Measurements from ENCODE around the gene ZNF765. TPM values are rescaled to one million over a fixed set of nuclear protein-coding genes. Genes with fewer than 3 reads are reported as not detected.

The ZNF765 gene
- 22.3 and 41.4 TPM in 2 replicates for total RNA-seq (2011; cell fraction: chromatin; rRNA removed; ENCODE audit: low replicate concordance)
- 16.3 and 20.1 TPM in 2 replicates for total RNA-seq (2011; cell fraction: nucleolus; rRNA removed)
- 17.6 and 19.8 TPM in 2 replicates for total RNA-seq (2011; cell fraction: nucleoplasm; rRNA removed)
- total RNA-seq (2014; rRNA removed) (8.0 and 8.5 TPM in 2 replicates), total RNA-seq (2014; rRNA removed; fragmentation: Illumina TruSeq; extraction: Trizol) (17.5 and 18.7 TPM in 2 replicates), total RNA-seq (2015; rRNA removed; fragmentation: Illumina TruSeq; extraction: Trizol) (13.5 and 16.6 TPM in 2 replicates), total RNA-seq (2021) (9.8 and 9.9 TPM in 2 replicates), polyA plus RNA-seq (2011; rRNA removed) (12.5 and 12.7 TPM in 2 replicates), polyA plus RNA-seq (2014; fragmentation: Illumina TruSeq; extraction: Trizol) (8.7 and 9.4 TPM in 2 replicates), polyA plus RNA-seq (2014; fragmentation: Nextera tagmentation; extraction: Ambion mirVana) (1 to 10 TPM; 6.6 to 9.6 TPM), polyA plus RNA-seq (2014; rRNA removed) (5.4 and 8.1 TPM in 2 replicates), polyA minus RNA-seq (2011; rRNA and poly(A)+ RNA removed) (35.9 and 37.9 TPM in 2 replicates), Bru-seq, nascent RNA (percentile 66 among the genes with signal in this experiment), BruChase-seq, experiment 1, labeled RNA remaining after a 2-hour chase (percentile 70 among the genes with signal in this experiment), BruChase-seq, experiment 2, labeled RNA remaining after a 6-hour chase (percentile 69 among the genes with signal in this experiment)
- 4.1 and 5.6 TPM in 2 replicates for polyA plus RNA-seq (2011; cell fraction: cytosol; rRNA removed)
- 20.1 and 23.8 TPM in 2 replicates for polyA plus RNA-seq (2011; cell fraction: nucleus; rRNA removed)
- polyA plus RNA-seq (2012) = 6.2 and 6.8 TPM in 2 replicates
- polyA minus RNA-seq (2011; cell fraction: cytosol; rRNA and poly(A)+ RNA removed) = 8.0 and 8.6 TPM in 2 replicates
- polyA minus RNA-seq (2011; cell fraction: nucleus; rRNA and poly(A)+ RNA removed) = 11.6 and 19.9 TPM in 2 replicates
- long read RNA-seq, experiment 1, full-length matches to known transcripts = 42 of 137 reads
- long read RNA-seq, experiment 1, partial matches to known transcripts = 15 of 137 reads
- long read RNA-seq, experiment 1, other reads (novel, unspliced or antisense) = 80 of 137 reads
- long read RNA-seq, experiment 2, full-length matches to known transcripts = 2 of 6 reads
- long read RNA-seq, experiment 2, partial matches to known transcripts = 0 of 6 reads
- long read RNA-seq, experiment 2, other reads (novel, unspliced or antisense) = 4 of 6 reads
- long read RNA-seq, experiment 3, full-length matches to known transcripts = 3 of 5 reads
- long read RNA-seq, experiment 3, partial matches to known transcripts = 0 of 5 reads
- long read RNA-seq, experiment 3, other reads (novel, unspliced or antisense) = 2 of 5 reads

- FAIRE-seq (peak; percentile 65), ATAC-seq (peak; percentile 99), DNase-seq (ENCODE audit: extremely low read depth in 1 of 4, low spot score in 3 of 4) (peak; percentile 93 to 97 (median 95))
- peak within 1 kb of the TSS; percentile 87 to 92 for H3K9ac ChIP-seq (ENCODE audit: insufficient read depth in 1 of 2, low read depth in 2 of 2, low read length in 2 of 2)
- peak within 1 kb of the TSS; percentile 90 for H2AFZ ChIP-seq (ENCODE audit: low read depth, low read length)
- peak within 1 kb of the TSS; percentile 82 for H3K27ac ChIP-seq (ENCODE audit: extremely low read depth, low read depth, low read length)
- peaks cover 4% of the 10 kb centered on the region for H3K9me3 ChIP-seq (replicated peaks; ENCODE audit: control insufficient read depth, insufficient read depth, low read depth, low read length)
- no peaks in the 10 kb centered on the region for H3K27me3 ChIP-seq (ENCODE audit: control insufficient read depth in 2 of 2, insufficient read depth in 2 of 2, low read length in 2 of 2)
- no peaks in the 10 kb centered on the region for H3K9me1 ChIP-seq (ENCODE audit: control insufficient read depth, insufficient read depth, low read length)
- intact Hi-C loops (cut with micrococcal nuclease) = no loop called here
- in situ Hi-C loops (cut with MboI) = no loop called here
- H4K20me1 ChIP-seq (replicated peaks; ENCODE audit: control insufficient read depth, insufficient read depth, low read length) = no peaks in the 10 kb centered on the region
- H3K4me1 ChIP-seq (replicated peaks in 1 of 2; ENCODE audit: control insufficient read depth in 2 of 2, insufficient read depth in 2 of 2, low read length in 2 of 2) = peaks cover 8 to 12% of the 10 kb centered on the region in 2 experiments; a peak in 4 of 5 replicates
- no TSS peak for BruUV-seq (replicated peaks)
- H3K4me3 ChIP-seq = peak within 1 kb of the TSS; percentile 67
- CTCF ChIA-PET (ENCODE audit: low intra/inter-chr PET ratio) = no interaction called here
- H3K4me2 ChIP-seq (ENCODE audit: insufficient read depth, low read length) = peak within 1 kb of the TSS; percentile 85
- WGBS (ENCODE audit: insufficient coverage, low coverage, missing lambda C conversion rate) = 0% methylated on average over 31 of the region's 58 CpGs
- peaks cover 18% of the 10 kb centered on the region for H3K79me2 ChIP-seq (ENCODE audit: control insufficient read depth, insufficient read depth, low read length)
- POLR2A ChIA-PET = interaction anchor here (0.6 to 1.0 kb wide), 4 partner anchors 42 to 240 kb away, joined by 3 to 5 read pairs (median 3); no protein-coding TSS in a partner anchor
- peaks cover 16% of the 10 kb centered on the region; the same call in 1 of the 3 replicates for H3K36me3 ChIP-seq (ENCODE audit: control insufficient read depth, insufficient read depth, low read length)
- peak; percentile 97 for TF ChIP-seq PRDM10 (IDR thresholded peaks at IDR 0.05; ENCODE audit: partially characterized antibody)
Measured at GRCh38 chr19:53394974-53395839, at the start of gene ZNF765. TSS of gene ZNF765 (plus strand) at chr19:53395149. CDS start at chr19:53398016, 2,867 bp downstream.
